Loucy (cell line): ENCODE results near the gene NKAIN4.

Source experiments
- H2AFZ ChIP-seq: fragments of 200-600 bp; sonication (generic); 2 replicates; pipeline ENCODE4 v1.6.0; 2016; ENCODE audit warnings: antibody characterized with exemption, mild to moderate bottlenecking, low read length, moderate library complexity
- H3F3A ChIP-seq: fragments of 200-600 bp; 2 replicates; pipeline ENCODE4 v1.6.0; 2016; ENCODE audit warnings: antibody characterized with exemption, low read depth, mild to moderate bottlenecking
- H3K27me3 ChIP-seq: fragments of 200-600 bp; sonication (generic); 2 replicates; pipeline ENCODE4 v1.6.1; 2014; ENCODE audit warnings: low read length, mild to moderate bottlenecking; ENCODE audit not compliant: insufficient read depth, poor library complexity, severe bottlenecking
- H3K36me3 ChIP-seq: fragments of 200-600 bp; sonication (generic); 2 replicates; pipeline ENCODE4 v1.6.1; 2016; ENCODE audit warnings: low read length; ENCODE audit not compliant: insufficient read depth
- H3K4me1 ChIP-seq: fragments of 200-600 bp; sonication (generic); 2 replicates; pipeline ENCODE4 v1.5.1; 2014; ENCODE audit warnings: low read length, mild to moderate bottlenecking; ENCODE audit not compliant: insufficient read depth, poor library complexity, severe bottlenecking
- H3K4me2 ChIP-seq: fragments of 200-600 bp; sonication (generic); 2 replicates; pipeline ENCODE4 v1.6.0; 2014; ENCODE audit warnings: antibody characterized with exemption, low read length, low read depth, mild to moderate bottlenecking; ENCODE audit not compliant: poor library complexity, severe bottlenecking
- H3K4me3 ChIP-seq: fragments of 200-600 bp; sonication (generic); 2 replicates; pipeline ENCODE4 v1.5.1; 2014; ENCODE audit warnings: low read length, mild to moderate bottlenecking, mixed read lengths; ENCODE audit not compliant: poor library complexity, severe bottlenecking
- H3K79me2 ChIP-seq: fragments of 200-600 bp; sonication (generic); 2 replicates; pipeline ENCODE4 v1.6.1; 2014; ENCODE audit warnings: low read length; ENCODE audit not compliant: insufficient read depth
- H3K9ac ChIP-seq: fragments of 200-600 bp; sonication (generic); 2 replicates; pipeline ENCODE4 v1.6.0; 2014; ENCODE audit warnings: mild to moderate bottlenecking, low read depth, low read length, moderate library complexity; ENCODE audit not compliant: poor library complexity, severe bottlenecking
- H3K9me2 ChIP-seq: fragments of 200-600 bp; sonication (generic); replicated peaks from 2 replicates; pipeline ENCODE4 v1.6.1; 2016; ENCODE audit warnings: low read depth, low read length, mixed read lengths
- H3K9me3 ChIP-seq: fragments of 200-600 bp; sonication (generic); 2 replicates; pipeline ENCODE4 v1.6.1; 2014; ENCODE audit warnings: mild to moderate bottlenecking, antibody characterized with exemption, low read length, low read depth; ENCODE audit not compliant: insufficient read depth
- H4K20me1 ChIP-seq: fragments of 200-600 bp; sonication (generic); 2 replicates; pipeline ENCODE4 v1.6.0; 2014; ENCODE audit warnings: antibody characterized with exemption, low read length, mild to moderate bottlenecking; ENCODE audit not compliant: insufficient read depth, poor library complexity, severe bottlenecking
- EZH2phosphoT487 ChIP-seq: fragments of 200-600 bp; IDR thresholded peaks from 2 replicates; pipeline ENCODE4 v1.6.1; 2018; ENCODE audit warnings: antibody characterized with exemption, mild to moderate bottlenecking, moderate library complexity, borderline replicate concordance
- TF ChIP-seq, protein P1 (sequence below): fragments of 200-600 bp; sonication (generic); conservative IDR thresholded peaks from 2 replicates; pipeline ENCODE4 v1.5.1; 2014; ENCODE audit warnings: mild to moderate bottlenecking, antibody characterized with exemption, low read length

NKAIN4 gene

DNA sequence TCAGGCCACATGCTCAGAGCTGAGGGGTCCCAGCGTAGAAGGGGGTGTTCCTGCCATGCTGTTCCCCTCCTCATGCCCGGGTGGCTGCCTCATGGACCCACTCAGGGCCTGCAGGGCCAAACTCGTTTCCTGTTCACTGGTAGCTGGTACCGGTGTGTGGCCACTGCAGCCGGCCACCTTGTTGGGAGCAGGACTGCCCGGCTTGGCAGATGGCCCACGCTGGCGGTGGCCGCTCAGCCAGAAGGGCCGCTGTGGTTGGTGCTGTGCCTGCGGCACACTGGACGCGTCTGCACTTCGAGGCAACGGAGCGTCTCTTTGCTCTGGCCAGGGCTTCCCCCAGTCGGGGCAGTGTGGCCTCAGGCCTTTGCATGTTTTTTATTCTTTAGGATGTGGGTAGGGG is 28.7 kb upstream of the NKAIN4 start:
- Histone ChIP-seq H3F3A (no peaks in the 10 kb centered on the region), H3K79me2 (peaks cover 22% of the 10 kb centered on the region), H3K4me3 (no peak overlapping the region), H3K4me2 (peak overlapping the region; percentile 70), H3K9me2 (no peaks in the 10 kb centered on the region), H3K9me3 (no peaks in the 10 kb centered on the region), H2AFZ (no peak overlapping the region), H3K36me3 (peaks cover 27% of the 10 kb centered on the region; the same call in 1 of the 2 replicates), H4K20me1 (no peaks in the 10 kb centered on the region), H3K9ac (peak overlapping the region; percentile 84), H3K27me3 (no peaks in the 10 kb centered on the region), H3K4me1 (peaks cover 15% of the 10 kb centered on the region)
- TF ChIP-seq, protein P1, sequence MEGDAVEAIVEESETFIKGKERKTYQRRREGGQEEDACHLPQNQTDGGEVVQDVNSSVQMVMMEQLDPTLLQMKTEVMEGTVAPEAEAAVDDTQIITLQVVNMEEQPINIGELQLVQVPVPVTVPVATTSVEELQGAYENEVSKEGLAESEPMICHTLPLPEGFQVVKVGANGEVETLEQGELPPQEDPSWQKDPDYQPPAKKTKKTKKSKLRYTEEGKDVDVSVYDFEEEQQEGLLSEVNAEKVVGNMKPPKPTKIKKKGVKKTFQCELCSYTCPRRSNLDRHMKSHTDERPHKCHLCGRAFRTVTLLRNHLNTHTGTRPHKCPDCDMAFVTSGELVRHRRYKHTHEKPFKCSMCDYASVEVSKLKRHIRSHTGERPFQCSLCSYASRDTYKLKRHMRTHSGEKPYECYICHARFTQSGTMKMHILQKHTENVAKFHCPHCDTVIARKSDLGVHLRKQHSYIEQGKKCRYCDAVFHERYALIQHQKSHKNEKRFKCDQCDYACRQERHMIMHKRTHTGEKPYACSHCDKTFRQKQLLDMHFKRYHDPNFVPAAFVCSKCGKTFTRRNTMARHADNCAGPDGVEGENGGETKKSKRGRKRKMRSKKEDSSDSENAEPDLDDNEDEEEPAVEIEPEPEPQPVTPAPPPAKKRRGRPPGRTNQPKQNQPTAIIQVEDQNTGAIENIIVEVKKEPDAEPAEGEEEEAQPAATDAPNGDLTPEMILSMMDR = no peak
- TF ChIP-seq EZH2phosphoT487 = no peak

DNA sequence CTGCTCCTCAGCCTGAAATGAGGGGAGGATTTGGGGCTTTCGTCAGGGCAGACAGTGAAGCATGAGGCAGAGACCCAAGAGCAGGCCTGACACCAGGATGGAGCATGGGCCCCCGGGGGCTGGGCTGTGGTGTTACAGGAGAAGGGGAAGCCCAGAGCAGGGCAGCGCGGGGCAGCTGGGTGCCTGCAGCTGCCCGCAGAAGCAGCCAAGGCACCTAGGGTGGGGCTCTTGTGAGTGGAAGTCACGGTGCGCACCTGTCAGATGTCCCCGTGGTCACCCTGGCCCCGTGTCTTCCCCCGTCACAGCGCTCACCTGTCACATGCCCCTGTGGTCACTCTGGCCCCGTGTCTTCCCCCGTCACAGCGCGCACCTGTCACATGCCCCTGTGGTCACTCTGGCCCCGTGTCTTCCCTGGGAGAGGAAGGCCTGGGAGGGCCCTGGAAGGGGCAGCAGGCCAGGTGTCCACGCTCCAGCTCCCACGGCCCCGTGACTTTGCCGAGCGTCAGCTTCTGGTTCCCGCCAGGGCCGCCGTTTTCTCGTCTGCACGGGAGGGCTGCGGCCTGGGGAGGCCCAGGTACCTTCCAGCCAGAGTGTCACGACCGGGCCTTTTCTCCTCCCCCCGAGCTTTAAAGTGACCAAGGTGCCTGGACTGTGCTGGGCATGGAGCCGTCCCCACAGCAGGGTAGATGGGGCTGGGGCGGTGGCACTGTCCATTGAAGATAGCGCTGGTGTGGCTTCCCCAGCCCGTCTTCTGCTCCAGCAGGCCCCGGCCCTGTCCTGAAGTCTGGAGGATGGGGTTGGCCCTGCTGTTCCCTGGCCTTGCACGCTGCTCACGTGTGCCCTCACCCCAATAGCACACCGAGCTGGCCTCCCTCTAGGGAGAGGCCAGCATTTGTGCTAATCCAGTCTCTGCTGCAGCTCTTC is 27.7 kb upstream of the NKAIN4 start:
- TF ChIP-seq, protein P1 = no peak
- no peak for TF ChIP-seq EZH2phosphoT487
- H3K9ac ChIP-seq = no peak overlapping the region

DNA sequence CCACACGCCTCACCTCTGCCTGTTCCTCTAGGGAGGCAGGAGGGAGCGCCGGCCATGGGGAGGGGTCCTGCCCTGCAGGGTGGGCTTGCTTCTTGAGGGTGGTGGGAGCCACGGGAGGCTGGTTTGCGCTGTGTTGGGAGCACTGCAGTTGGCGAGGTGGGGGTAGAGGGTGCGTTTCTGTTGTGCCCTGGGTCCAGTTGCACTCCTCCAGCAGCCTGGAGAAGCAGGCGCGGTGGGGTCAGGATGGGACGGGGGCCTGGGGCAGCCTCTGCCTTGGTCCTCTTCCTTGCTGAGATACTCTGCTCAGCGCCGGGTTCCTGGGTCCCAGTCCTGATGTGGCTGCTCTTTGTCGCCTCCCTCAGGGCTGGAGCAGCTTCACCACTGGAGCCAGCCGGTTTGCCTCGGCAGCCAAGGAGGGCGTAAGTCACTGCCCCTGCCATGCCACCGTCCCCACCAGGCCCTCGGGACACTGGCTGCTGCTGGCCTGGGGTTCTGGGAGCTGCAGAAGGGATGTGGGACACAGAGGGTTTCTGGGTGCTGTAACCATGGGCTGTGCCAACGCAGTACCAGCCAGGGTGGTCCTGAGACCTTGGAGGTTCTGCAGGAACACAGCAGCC is 26.8 kb upstream of the NKAIN4 start:
- Histone ChIP-seq H3K4me2 (no peak overlapping the region), H3K4me1 (peaks cover 15% of the 10 kb centered on the region), H3K9ac (no peak overlapping the region), H3K9me2 (no peaks in the 10 kb centered on the region), H3K27me3 (no peaks in the 10 kb centered on the region), H3K36me3 (peaks cover 45% of the 10 kb centered on the region; the same call in 1 of the 2 replicates), H3F3A (no peaks in the 10 kb centered on the region), H3K9me3 (no peaks in the 10 kb centered on the region), H4K20me1 (peaks cover 2% of the 10 kb centered on the region), H3K4me3 (no peak overlapping the region), H2AFZ (no peak overlapping the region), H3K79me2 (peaks cover 23% of the 10 kb centered on the region)
- TF ChIP-seq EZH2phosphoT487 = no peak
- TF ChIP-seq, protein P1 = peak; percentile 49

More for the DNA sequence above, 27.7 kb upstream of the NKAIN4 start:
- H4K20me1 ChIP-seq = no peaks in the 10 kb centered on the region
- H3K27me3 ChIP-seq = no peaks in the 10 kb centered on the region
- no peaks in the 10 kb centered on the region for H3K9me2 ChIP-seq
- H3K9me3 ChIP-seq = no peaks in the 10 kb centered on the region
- H3K36me3 ChIP-seq = peaks cover 36% of the 10 kb centered on the region; the same call in 1 of the 2 replicates
- H3K4me3 ChIP-seq = no peak overlapping the region
- peaks cover 23% of the 10 kb centered on the region for H3K79me2 ChIP-seq
- H3K4me2 ChIP-seq = no peak overlapping the region
- peaks cover 15% of the 10 kb centered on the region for H3K4me1 ChIP-seq
- H3F3A ChIP-seq = no peaks in the 10 kb centered on the region
- H2AFZ ChIP-seq = no peak overlapping the region
